GM13976 (cell line): ENCODE data around the gene RASAL1.
A peak's percentile ranks its signal among the peaks of the same experiment; 100 is the strongest.

Experiments
- DNase-seq: peaks from one replicate; pipeline ENCODE4 v3.0.0; 2012; ENCODE audit warnings: low spot score
- in situ Hi-C: fragments of 300-500 bp; cut with MboI; formaldehyde crosslinking; loops from one replicate; pipeline ENCODE4 v1.12.0; 2022; ENCODE audit warnings: low sequenced_read_pairs, mixed read lengths, inconsistent platforms; ENCODE audit not compliant: unreplicated experiment
- TF ChIP-seq, protein P1 (sequence below): IDR thresholded peaks from 2 replicates; pipeline ENCODE4 v1.5.1; 2012; ENCODE audit warnings: borderline replicate concordance, mild to moderate bottlenecking; ENCODE audit not compliant: insufficient read depth; ENCODE audit errors: extremely low read depth, missing control alignments, control extremely low read depth

Gene RASAL1

DNA sequence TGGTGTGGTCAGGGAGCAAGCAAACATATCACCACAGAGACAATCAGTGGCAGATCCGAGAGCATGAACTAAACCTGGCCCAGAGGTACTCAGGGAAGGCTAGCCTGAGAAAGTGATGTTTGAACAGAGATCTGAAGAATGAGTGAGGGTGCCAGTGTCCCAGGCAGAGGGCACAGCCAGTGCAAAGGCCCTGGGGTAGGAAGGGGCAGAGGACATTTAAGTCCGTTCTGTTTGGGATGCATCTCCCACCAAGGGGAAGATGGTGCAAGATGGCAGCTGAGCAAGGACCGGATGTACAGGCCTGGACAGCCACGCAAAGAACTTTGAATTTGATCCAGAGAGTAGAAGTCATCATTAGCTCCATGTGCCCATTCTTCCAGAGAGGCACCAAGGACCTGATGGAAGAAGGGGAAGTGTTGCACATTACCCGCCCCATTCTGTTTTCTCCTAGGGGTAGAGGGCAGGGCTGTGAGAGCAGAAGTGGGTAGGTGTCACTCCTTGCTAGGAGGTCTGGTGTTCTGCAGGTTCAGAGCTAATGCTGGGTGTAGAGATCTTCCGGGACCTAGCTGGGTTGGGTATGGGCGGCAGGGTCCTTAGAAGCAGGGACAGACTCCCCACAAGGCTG, 75.1 kb downstream of the RASAL1 start:
- TF ChIP-seq, protein P1, sequence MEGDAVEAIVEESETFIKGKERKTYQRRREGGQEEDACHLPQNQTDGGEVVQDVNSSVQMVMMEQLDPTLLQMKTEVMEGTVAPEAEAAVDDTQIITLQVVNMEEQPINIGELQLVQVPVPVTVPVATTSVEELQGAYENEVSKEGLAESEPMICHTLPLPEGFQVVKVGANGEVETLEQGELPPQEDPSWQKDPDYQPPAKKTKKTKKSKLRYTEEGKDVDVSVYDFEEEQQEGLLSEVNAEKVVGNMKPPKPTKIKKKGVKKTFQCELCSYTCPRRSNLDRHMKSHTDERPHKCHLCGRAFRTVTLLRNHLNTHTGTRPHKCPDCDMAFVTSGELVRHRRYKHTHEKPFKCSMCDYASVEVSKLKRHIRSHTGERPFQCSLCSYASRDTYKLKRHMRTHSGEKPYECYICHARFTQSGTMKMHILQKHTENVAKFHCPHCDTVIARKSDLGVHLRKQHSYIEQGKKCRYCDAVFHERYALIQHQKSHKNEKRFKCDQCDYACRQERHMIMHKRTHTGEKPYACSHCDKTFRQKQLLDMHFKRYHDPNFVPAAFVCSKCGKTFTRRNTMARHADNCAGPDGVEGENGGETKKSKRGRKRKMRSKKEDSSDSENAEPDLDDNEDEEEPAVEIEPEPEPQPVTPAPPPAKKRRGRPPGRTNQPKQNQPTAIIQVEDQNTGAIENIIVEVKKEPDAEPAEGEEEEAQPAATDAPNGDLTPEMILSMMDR: no peak
- no peak for DNase-seq
- in situ Hi-C loops: no loop called here

- no peak for DNase-seq
- in situ Hi-C loops: loop anchor here (10.0 kb wide), 1 partner anchor 116 kb away; no protein-coding TSS in a partner anchor
Measured at GRCh38 chr12:113059071-113059595, 76.4 kb downstream of the RASAL1 start.

DNA sequence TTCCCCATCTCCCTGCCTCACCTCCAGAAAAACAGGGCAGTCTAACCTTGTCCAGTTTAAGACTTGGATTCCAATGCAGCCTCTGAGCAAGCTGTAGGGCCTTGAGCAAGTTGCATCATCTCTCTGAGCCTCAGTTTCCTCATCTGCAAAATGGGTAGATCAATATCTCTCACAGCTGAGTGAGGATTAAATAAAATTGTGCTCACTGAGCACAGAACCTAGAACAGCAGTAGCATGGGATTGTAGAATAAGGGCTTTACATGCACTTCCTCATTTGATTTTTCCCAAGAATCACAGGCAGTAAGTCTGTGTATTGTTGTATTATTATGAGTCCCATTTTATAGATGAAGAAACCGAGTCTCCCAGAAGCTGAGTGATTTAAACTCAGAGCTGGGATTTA, 77.0 kb downstream of the RASAL1 start:
- TF ChIP-seq, protein P1: no peak
- in situ Hi-C loops: loop anchor here (10.0 kb wide), 1 partner anchor 116 kb away; no protein-coding TSS in a partner anchor

More at GRCh38 chr12:113059071-113059595, 76.4 kb downstream of the RASAL1 start:
- TF ChIP-seq, protein P1: no peak

GRCh38 chr12:113057565-113058485, 77.7 kb downstream of the RASAL1 start:
- TF ChIP-seq, protein P1: no peak
- in situ Hi-C loops: loop anchor here (10.0 kb wide), 1 partner anchor 117 kb away; no protein-coding TSS in a partner anchor
- peak; percentile 41 for DNase-seq

More for the DNA sequence above, 77.0 kb downstream of the RASAL1 start:
- no peak for DNase-seq

GRCh38 chr12:113056631-113057488, 78.7 kb downstream of the RASAL1 start, which contains the start of gene DTX1:
DTX1 (plus strand) TSS chr12:113056730; CDS start chr12:113058193, 1,463 bp downstream.
- TF ChIP-seq, protein P1: no peak
- DNase-seq: peak; percentile 61
- in situ Hi-C loops: loop anchor here (10.0 kb wide), 1 partner anchor 118 kb away; no protein-coding TSS in a partner anchor
